GM19099 (cell line): ENCODE measurements around the gene MTG2.

Source experiments
- POLR2A ChIP-seq: IDR thresholded peaks from 3 replicates; pipeline ENCODE4 v1.6.1; 2011; ENCODE audit warnings: low read depth; ENCODE audit not compliant: insufficient read length; ENCODE audit errors: extremely low read depth

The MTG2 gene

DNA sequence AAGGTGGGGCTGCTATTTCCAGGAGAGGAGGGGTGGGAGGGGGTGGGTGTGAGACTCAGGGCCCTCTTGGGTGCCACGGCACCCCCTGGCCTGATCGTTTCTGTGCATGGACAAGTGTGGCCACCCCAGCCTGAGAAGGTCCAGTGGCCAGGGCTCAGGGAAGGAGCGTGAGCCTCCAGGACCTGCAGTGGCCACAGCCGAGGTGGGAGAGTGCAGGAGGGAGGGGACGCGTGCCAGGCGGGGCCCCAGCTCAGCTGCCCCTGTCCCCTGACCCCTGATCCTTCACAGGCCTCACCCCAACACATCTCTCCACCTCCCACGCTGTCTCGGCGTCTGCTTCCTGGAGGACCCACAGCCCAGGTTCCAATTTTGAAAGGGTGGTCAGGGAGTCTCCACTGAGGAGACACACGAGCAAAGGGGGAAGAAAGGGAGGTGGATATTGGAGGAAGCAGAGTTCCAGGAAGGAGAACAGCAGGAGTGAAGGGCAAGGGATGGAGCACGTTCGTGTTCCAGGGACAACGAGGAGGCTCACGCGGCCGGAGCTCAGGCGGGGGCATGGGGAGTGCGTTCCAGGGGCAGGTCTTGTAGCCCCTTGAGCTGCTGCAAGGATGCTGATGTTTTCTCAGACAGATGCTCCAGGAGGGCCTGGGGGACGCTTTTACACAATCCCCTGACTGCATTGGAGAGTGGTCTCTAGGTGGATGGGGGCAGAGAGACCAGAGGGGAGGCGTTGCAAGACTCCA lies 41.5 kb downstream of the MTG2 start:
- no peak for TF ChIP-seq POLR2A

GRCh38 chr20:62225026-62225425 lies 42.2 kb downstream of the MTG2 start:
- no peak for TF ChIP-seq POLR2A

DNA sequence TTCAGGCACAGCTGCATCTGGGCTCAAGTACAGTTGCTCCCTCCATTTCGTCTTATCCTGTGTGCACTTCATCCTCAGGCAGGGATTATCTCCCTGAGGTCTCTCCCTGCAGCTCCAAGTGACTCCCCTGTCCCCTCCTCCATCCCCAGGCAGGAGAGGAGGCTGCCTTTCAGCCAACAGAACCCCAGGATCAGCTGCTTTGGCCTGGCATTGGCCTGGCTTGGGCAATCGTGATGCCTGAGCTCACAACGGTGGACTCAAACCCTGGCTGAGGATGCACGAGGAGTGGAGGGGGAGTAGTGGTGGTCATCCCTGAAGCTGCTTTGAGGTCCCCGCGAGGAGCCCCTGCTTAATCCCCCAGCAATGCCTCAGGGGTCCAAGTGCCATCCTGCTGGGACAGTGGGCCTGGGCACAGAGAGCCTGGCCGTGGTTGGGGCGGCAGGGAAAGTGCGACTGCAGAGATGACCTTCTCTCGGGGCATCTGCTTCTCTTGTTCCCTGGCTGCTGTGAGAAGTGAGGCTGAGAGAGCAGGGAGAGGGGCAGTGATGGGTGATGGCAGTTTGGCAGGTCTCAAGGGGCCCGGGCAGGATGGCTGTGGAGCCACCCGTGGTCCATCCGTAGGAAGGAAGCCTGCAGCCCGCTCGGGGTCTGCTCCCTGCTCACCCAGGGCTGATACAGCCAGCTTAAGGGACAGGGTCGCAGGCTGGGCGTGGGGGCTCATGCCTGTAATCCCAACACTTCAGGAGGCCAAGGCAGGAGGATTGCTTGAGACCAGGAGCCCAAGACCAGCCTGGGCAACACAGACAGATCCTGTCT lies 43.2 kb downstream of the MTG2 start:
- no peak for TF ChIP-seq POLR2A

- TF ChIP-seq POLR2A = no peak
Measured at GRCh38 chr20:62226707-62227590, 44.1 kb downstream of the MTG2 start.

- no peak for TF ChIP-seq POLR2A
Measured at GRCh38 chr20:62227591-62227976, 44.8 kb downstream of the MTG2 start.

DNA sequence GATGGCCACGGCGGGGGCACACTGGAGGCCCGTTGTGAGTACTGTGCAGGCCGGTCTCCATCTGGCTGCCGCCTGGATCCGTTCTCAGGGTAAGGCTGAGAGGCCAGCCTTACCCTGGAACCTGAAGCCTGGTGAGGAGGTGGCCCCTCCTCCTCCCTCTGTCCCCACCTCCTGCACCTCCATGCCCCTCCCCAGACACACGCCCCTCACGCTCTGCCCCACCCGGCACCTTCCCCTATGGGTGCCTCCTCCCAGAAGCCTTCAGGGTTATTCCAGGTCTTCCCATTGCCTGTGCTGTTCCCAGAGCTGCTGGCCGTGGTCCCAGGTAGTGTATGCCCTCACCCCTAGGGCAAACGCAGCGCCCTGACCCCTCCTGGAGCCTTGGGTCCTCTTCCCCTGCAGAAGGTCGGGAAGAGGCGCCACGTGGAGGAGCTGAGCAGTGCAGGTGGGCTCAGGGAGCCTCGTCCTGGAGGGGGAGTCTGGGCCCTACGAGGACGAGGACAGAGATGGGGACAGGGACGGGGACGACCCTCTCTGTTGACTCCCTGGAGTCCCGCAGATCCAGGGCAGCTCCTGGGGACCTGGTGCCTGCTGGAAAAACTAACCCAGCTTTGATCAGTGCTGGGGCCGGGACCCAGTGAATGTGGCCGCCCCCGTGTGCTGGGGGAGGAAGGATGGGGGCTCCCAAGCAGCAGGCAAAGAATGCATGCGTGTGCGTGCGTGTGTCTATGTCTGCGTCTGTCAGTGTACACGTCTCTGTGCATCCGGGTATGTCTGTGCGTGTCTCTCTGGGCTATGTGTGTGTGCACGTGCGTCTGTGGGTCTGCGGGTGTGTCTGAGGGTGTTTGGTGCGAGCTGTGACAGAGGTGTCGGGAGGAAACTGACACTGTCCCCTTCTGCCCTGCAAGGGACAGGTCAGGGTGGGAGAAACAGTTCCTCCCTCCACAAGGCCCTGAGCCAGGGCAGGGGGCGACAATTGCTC lies 45.4 kb downstream of the MTG2 start:
- TF ChIP-seq POLR2A = no peak

- TF ChIP-seq POLR2A = no peak
Measured at GRCh38 chr20:62228982-62229545, 46.2 kb downstream of the MTG2 start.

DNA sequence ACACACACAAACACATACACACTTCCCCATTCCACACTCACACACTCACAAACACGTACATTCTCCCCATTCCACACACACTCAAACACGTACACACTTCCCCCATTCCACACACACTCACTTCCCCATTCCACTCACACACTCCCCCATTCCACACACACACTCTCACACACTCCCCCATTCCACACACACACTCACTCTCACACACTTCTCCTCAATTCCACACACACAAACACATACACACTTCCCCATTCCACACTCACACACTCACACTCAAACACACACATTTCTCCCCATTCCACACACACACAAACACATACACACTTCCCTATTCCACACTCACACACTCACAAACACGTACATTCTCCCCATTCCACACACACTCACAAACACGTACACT lies 46.8 kb downstream of the MTG2 start:
- no peak for TF ChIP-seq POLR2A

DNA sequence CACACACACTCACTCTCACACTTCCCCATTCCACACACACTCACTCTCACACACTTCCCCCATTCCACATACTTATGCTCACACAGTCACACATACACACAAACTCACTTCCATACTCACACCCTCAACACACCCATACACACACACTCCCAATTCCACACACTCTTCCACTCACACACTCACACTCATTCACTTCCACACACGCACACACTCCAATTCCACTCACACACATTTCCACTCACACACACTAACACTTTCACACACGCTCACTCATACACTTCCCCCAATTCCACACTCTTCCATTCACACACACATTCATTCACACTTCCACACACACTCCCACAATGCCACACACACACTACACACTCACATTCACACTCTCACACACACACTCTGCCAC lies 47.4 kb downstream of the MTG2 start:
- TF ChIP-seq POLR2A = no peak

GRCh38 chr20:62230696-62231095 lies 47.9 kb downstream of the MTG2 start:
- TF ChIP-seq POLR2A = no peak

DNA sequence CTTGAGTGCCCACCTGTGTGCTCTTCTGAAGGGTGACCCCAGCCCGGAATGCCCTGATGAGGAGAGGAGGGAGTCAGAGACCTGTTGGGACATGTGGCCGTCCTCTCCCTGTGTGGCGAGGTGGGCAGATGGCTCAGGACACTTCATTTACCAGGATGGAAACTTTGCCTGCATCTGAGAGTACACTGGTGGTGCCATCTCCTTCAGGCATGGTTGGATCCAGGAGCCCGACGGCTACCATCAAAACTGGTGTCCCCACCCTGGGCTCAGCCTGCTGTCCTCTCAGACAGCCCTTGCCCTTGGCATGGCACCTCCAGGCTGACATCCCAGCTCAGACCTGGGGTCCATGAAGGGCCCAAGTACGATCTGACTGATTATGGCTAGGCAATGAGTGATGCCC lies 48.5 kb downstream of the MTG2 start:
- no peak for TF ChIP-seq POLR2A

GRCh38 chr20:62232194-62232593 lies 49.4 kb downstream of the MTG2 start:
- TF ChIP-seq POLR2A = no peak

GRCh38 chr20:62232770-62233645 lies 50.2 kb downstream of the MTG2 start:
- TF ChIP-seq POLR2A = no peak

GRCh38 chr20:62233684-62234083 lies 50.9 kb downstream of the MTG2 start:
- no peak for TF ChIP-seq POLR2A

DNA sequence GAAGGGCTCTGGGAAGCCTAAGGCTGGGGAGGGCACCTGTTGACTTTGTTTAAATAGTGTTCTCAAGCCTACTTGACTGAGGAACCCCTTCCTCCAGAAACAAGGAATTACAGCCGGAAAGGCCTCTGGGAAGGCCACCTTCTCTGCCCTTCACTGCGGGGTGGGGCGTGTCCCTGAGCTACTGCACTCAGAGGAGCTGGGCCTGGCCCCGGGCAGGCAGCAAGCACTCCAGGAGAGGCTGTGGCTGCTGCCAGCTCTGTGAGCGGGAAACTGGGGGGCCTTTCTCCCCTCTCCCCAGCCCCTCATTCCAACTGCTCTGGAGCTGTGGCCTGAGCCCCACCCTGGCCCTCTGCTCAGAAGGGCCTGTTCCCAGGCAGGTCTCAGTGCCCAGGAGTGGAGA lies 51.5 kb downstream of the MTG2 start:
- no peak for TF ChIP-seq POLR2A
